Keratinocyte (primary cell): Measurements from ENCODE around the gene NMT2.

Experiments used
- CTCF ChIP-seq, 3 experiments: IDR thresholded peaks in 1 of 3; conservative IDR thresholded peaks in 1 of 3; optimal IDR thresholded peaks in 1 of 3; 2 replicates in 2 of 3; 3 replicates in 1 of 3; pipeline versions ENCODE3 to v1.5.1; 2011; ENCODE audit warnings: low read length in 3 of 3, mild to moderate bottlenecking in 3 of 3, moderate library complexity in 2 of 3, control low read depth in 1 of 3, inconsistent platforms in 1 of 3; ENCODE audit not compliant: insufficient read depth in 2 of 3; ENCODE audit errors: extremely low read depth in 1 of 3
- EZH2 ChIP-seq: IDR thresholded peaks from one replicate; pipeline ENCODE4 v1.6.1; 2012; ENCODE audit warnings: inconsistent platforms, mild to moderate bottlenecking, low read length, moderate library complexity

GRCh38 chr10:15180736-15181135 is 12.2 kb upstream of the NMT2 start:
- TF ChIP-seq CTCF (optimal IDR thresholded peaks at IDR 0.05 in 1 of 3, IDR thresholded peaks at IDR 0.05 in 1 of 3, conservative IDR thresholded peaks at IDR 0.05 in 1 of 3; ENCODE audit: extremely low read depth in 1 of 3, insufficient read depth in 2 of 3, low read length in 3 of 3) = no peak
- TF ChIP-seq EZH2 = no peak
